H7 (cell line): ENCODE data around the gene PRAMEF2. TPM values are rescaled to one million over a fixed set of nuclear protein-coding genes. Genes with fewer than 3 reads are reported as not detected.
"Not testable (repeated sequence)": the region's sequence is repeated elsewhere in the genome, so short reads cannot be mapped to it uniquely, and the experiment has no call there.

Experiments
- DNase-seq: peaks from one replicate; pipeline ENCODE4 v3.0.0; 2012
- H3K27me3 ChIP-seq: 2 replicates; pipeline ENCODE4 v1.6.0; 2011; ENCODE audit warnings: mild to moderate bottlenecking, low read length; ENCODE audit not compliant: control insufficient read depth, insufficient read depth
- H3K36me3 ChIP-seq: replicated peaks from 2 replicates; pipeline ENCODE4 v1.5.1; 2011; ENCODE audit warnings: low read length; ENCODE audit not compliant: control insufficient read depth, insufficient read depth
- H3K4me3 ChIP-seq: 2 replicates; pipeline ENCODE4 v1.5.1; 2011; ENCODE audit warnings: low read depth, mild to moderate bottlenecking, control low read depth, low read length, moderate library complexity; ENCODE audit not compliant: insufficient read depth
- total RNA-seq: library from RNA; depleted of rRNA; stranded (reverse); fragments of >200 nt; shearing (Covaris generic); gene quantifications from 2 replicates; pipeline ENCODE4 v1.2.3, GENCODE V29; 2014; rRNA removed

PRAMEF2 gene
- total RNA-seq, 1 experiment from 2014 or later: not detected

GRCh38 chr1:12903793-12904572 lies 47.1 kb downstream of the PRAMEF2 start:
- H3K36me3 ChIP-seq, DNase-seq, H3K27me3 ChIP-seq, H3K4me3 ChIP-seq: not testable (repeated sequence)

Other genes starting within 250 kb of the PRAMEF2 start
- 17.7 and 26.2 TPM in 2 replicates for gene DHRS3, start 238.9 kb upstream of the PRAMEF2 start, total RNA-seq
- not detected in 2 replicates for gene AADACL4, start 213.0 kb upstream of the PRAMEF2 start, total RNA-seq
- 0.22 and 0.28 TPM in 2 replicates for gene AADACL3, start 141.0 kb upstream of the PRAMEF2 start, total RNA-seq
- gene CFAP107, start 110.9 kb upstream of the PRAMEF2 start, total RNA-seq: not detected in 2 replicates
- gene PRAMEF12, start 83.3 kb upstream of the PRAMEF2 start, total RNA-seq: not detected in 2 replicates
- gene PRAMEF1, start 65.7 kb upstream of the PRAMEF2 start, total RNA-seq: not detected in 2 replicates
- gene PRAMEF11, start 25.7 kb upstream of the PRAMEF2 start, total RNA-seq: not detected in 2 replicates
- gene HNRNPCL1, start 8.4 kb upstream of the PRAMEF2 start, total RNA-seq: not detected in 2 replicates
- gene PRAMEF4, start 29.1 kb downstream of the PRAMEF2 start, total RNA-seq: not detected in 2 replicates
- gene PRAMEF10, start 41.2 kb downstream of the PRAMEF2 start, total RNA-seq: not detected in 2 replicates
- gene PRAMEF7, start 59.5 kb downstream of the PRAMEF2 start, total RNA-seq: not detected in 2 replicates
- not detected in 2 replicates for gene PRAMEF6, start 90.5 kb downstream of the PRAMEF2 start, total RNA-seq
- not detected in 2 replicates for gene PRAMEF27, start 199.5 kb downstream of the PRAMEF2 start, total RNA-seq
- not detected in 2 replicates for gene HNRNPCL3, start 203.7 kb downstream of the PRAMEF2 start, total RNA-seq
- not detected in 2 replicates for gene PRAMEF25, start 213.7 kb downstream of the PRAMEF2 start, total RNA-seq